ENCODE data around the gene ITPRIPL1. TPM values are rescaled to one million over a fixed set of nuclear protein-coding genes. Genes with fewer than 3 reads are reported as not detected.

The ITPRIPL1 gene
- total RNA-seq, 1 donor from 2014 or later = 1.6 TPM

- FAIRE-seq (no peak), DNase-seq (ENCODE audit: low read depth) (peak; percentile 99)
- no peak for TF ChIP-seq CTCF (IDR thresholded peaks at IDR 0.05; ENCODE audit: insufficient read depth, low read length, severe bottlenecking)
- Histone ChIP-seq H3K27me3 (ENCODE audit: control insufficient read depth, insufficient read depth, low read length) (no peaks in the 10 kb centered on the region), H3K36me3 (ENCODE audit: control insufficient read depth, insufficient read depth, low read length) (peaks cover 2% of the 10 kb centered on the region), H3K4me3 (ENCODE audit: low read depth, low read length) (no peak overlapping the region)
Measured at GRCh38 chr2:96330407-96330806, 5.3 kb downstream of the ITPRIPL1 start.

- Histone ChIP-seq H3K27me3 (ENCODE audit: control insufficient read depth, insufficient read depth, low read length) (no peaks in the 10 kb centered on the region), H3K4me3 (ENCODE audit: low read depth, low read length) (no peak overlapping the region), H3K36me3 (ENCODE audit: control insufficient read depth, insufficient read depth, low read length) (no peaks in the 10 kb centered on the region)
- no peak for TF ChIP-seq CTCF (IDR thresholded peaks at IDR 0.05; ENCODE audit: insufficient read depth, low read length, severe bottlenecking)
- DNase-seq (ENCODE audit: low read depth) = no peak
- FAIRE-seq = no peak
Measured at GRCh38 chr2:96333708-96334107, 8.6 kb downstream of the ITPRIPL1 start.

- H3K36me3 ChIP-seq (ENCODE audit: control insufficient read depth, insufficient read depth, low read length) = no peaks in the 10 kb centered on the region
- H3K4me3 ChIP-seq (ENCODE audit: low read depth, low read length) = peak overlapping the region; percentile 79
- FAIRE-seq = no peak
- TF ChIP-seq CTCF (IDR thresholded peaks at IDR 0.05; ENCODE audit: insufficient read depth, low read length, severe bottlenecking) = no peak
- DNase-seq (ENCODE audit: low read depth) = no peak
- no peaks in the 10 kb centered on the region for H3K27me3 ChIP-seq (ENCODE audit: control insufficient read depth, insufficient read depth, low read length)
Measured at GRCh38 chr2:96336104-96336775, 11.1 kb downstream of the ITPRIPL1 start.

GRCh38 chr2:96336873-96337272, 11.8 kb downstream of the ITPRIPL1 start:
- no peak for DNase-seq (ENCODE audit: low read depth)
- Histone ChIP-seq H3K36me3 (ENCODE audit: control insufficient read depth, insufficient read depth, low read length) (no peaks in the 10 kb centered on the region), H3K27me3 (ENCODE audit: control insufficient read depth, insufficient read depth, low read length) (no peaks in the 10 kb centered on the region), H3K4me3 (ENCODE audit: low read depth, low read length) (no peak overlapping the region)
- TF ChIP-seq CTCF (IDR thresholded peaks at IDR 0.05; ENCODE audit: insufficient read depth, low read length, severe bottlenecking) = no peak
- no peak for FAIRE-seq

DNA sequence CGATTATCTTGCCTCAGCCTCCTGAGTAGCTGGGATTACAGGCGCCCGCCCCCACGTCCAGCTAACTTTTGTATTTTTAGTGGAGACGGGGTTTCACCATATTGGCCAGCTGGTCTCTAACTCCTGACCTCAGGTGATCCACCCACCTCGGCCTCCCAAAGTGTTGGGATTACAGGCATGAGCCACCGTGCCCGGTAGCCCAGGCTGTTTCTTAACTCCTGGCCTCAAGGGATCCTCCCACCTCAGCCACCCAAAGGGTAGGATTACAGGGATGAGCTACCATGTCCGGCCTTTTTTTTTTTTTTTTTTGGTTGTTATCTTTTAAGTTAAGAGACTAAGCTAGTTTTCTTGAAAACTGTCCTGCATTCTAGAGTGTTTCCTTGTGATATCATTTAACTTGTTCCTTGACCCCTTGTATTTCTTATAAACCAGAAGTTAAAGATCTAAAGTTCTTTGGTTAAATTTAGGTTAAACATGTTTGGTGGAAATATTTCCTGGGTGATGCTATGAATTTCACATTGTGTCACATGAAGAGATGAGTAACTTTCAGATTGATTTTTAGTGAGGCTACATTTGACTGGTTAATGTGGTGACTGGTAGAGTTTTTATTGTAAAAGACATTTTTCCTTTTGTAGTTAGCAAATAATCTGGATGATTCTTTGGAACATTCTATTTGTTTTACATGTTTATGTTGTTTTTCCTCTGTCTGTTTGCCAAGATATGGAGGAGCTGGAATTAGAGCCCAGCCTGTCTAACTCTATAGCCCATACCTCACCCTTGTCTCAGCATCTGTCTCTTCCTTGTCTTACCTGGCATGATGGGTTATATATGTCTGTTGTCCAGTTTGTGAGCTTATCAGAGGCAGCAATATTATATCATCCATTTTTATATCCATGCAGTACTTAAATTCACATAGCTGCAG, 15.6 kb downstream of the ITPRIPL1 start:
- Histone ChIP-seq H3K27me3 (ENCODE audit: control insufficient read depth, insufficient read depth, low read length) (no peaks in the 10 kb centered on the region), H3K4me3 (ENCODE audit: low read depth, low read length) (no peak overlapping the region), H3K36me3 (ENCODE audit: control insufficient read depth, insufficient read depth, low read length) (no peaks in the 10 kb centered on the region)
- no peak for TF ChIP-seq CTCF (IDR thresholded peaks at IDR 0.05; ENCODE audit: insufficient read depth, low read length, severe bottlenecking)
- FAIRE-seq = no peak
- DNase-seq (ENCODE audit: low read depth) = no peak

All from bronchial epithelial cell (primary cell).